ENCODE results near the gene RAB3B.
"Not testable (repeated sequence)": the region's sequence is repeated elsewhere in the genome, so short reads cannot be mapped to it uniquely, and the experiment has no call there.

RAB3B gene

GRCh38 chr1:52007215-52008002 is 16.9 kb upstream of the RAB3B start:
- no peak for TF ChIP-seq CTCF (IDR thresholded peaks at IDR 0.05; ENCODE audit: low read depth, low read length, missing control alignments)
- DNase-seq (ENCODE audit: low read depth) = no peak
- H3K4me3 ChIP-seq (ENCODE audit: low read depth, low read length) = no peak overlapping the region
- in situ Hi-C loops (cut with HindIII; ENCODE audit: low sequenced_read_pairs) = no loop called here

DNA sequence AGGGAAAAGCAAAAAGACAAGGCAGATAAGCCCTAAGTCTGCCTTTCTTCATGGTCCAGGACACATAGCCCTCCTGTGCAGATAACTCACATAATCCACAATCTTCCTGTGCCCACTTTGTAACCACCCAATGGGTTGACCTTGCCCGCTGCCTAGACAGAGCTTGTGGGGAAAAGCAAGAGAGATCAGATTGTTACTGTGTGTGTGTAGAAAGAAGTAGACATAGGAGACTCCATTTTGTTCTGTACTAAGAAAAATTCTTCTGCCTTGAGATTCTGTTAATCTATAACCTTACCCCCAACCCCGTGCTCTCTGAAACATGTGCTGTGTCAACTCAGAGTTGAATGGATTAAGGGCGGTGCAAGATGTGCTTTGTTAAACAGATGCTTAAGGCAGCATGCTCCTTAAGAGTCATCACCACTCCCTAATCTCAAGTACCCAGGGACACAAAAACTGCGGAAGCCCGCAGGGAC is 15.6 kb upstream of the RAB3B start:
- in situ Hi-C loops (cut with HindIII; ENCODE audit: low sequenced_read_pairs); H3K4me3 ChIP-seq (ENCODE audit: low read depth, low read length): not testable (repeated sequence)

DNA sequence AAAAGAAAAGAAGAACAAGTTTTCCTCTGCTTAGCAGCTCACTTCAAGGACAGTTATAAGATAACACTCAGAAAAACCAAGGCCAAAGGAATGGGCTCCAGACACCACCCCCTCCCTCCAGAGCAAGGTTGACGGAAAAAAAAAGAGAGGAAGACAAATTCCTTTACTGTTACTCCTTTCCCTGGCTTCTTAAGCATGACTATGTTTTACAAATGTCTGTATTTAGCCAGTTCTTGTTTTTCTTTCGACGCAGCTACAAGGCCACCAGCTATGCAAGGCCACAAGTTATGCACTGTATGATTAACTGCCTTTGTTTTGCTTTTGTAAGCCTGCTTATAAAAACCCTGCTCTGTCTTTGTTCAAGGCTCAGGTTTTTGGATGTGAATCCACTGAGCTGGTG is 15.0 kb upstream of the RAB3B start:
- in situ Hi-C loops (cut with HindIII; ENCODE audit: low sequenced_read_pairs); H3K4me3 ChIP-seq (ENCODE audit: low read depth, low read length): not testable (repeated sequence)
- DNase-seq (ENCODE audit: low read depth) = peak; percentile 65

More for the DNA sequence above, 15.6 kb upstream of the RAB3B start:
- DNase-seq (ENCODE audit: low read depth) = not testable (repeated sequence)

DNA sequence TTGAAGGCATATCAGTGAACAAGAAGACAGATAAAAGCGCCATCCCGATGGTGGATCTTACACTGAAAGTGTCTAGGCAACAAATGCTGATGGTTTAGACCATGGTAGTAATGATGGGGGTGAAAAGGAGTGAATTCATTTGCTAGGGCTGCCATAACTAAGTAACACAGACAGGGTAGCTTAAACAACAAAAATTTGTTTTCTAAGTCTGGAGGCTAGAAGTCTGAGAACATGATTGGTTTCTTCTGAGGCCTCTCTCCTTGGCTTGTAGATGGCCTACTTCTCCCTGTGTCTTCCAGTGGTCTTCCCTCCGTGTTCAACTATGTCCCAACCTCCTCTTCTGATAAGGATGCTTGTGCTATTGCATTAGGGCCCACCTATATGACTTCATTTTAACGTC is 13.4 kb upstream of the RAB3B start:
- DNase-seq (ENCODE audit: low read depth) = no peak
- in situ Hi-C loops (cut with HindIII; ENCODE audit: low sequenced_read_pairs) = no loop called here
- no peak overlapping the region for H3K4me3 ChIP-seq (ENCODE audit: low read depth, low read length)
- TF ChIP-seq CTCF (IDR thresholded peaks at IDR 0.05; ENCODE audit: low read depth, low read length, missing control alignments) = no peak

GRCh38 chr1:52002038-52002917 is 11.8 kb upstream of the RAB3B start:
- peak; percentile 95 for TF ChIP-seq CTCF (IDR thresholded peaks at IDR 0.05; ENCODE audit: low read depth, low read length, missing control alignments)
- in situ Hi-C loops (cut with HindIII; ENCODE audit: low sequenced_read_pairs) = no loop called here
- DNase-seq (ENCODE audit: low read depth) = peak; percentile 90
- H3K4me3 ChIP-seq (ENCODE audit: low read depth, low read length) = no peak overlapping the region

GRCh38 chr1:51998701-51999100 is 8.2 kb upstream of the RAB3B start:
- in situ Hi-C loops (cut with HindIII; ENCODE audit: low sequenced_read_pairs) = no loop called here
- no peak overlapping the region for H3K4me3 ChIP-seq (ENCODE audit: low read depth, low read length)
- DNase-seq (ENCODE audit: low read depth) = no peak
- no peak for TF ChIP-seq CTCF (IDR thresholded peaks at IDR 0.05; ENCODE audit: low read depth, low read length, missing control alignments)

DNA sequence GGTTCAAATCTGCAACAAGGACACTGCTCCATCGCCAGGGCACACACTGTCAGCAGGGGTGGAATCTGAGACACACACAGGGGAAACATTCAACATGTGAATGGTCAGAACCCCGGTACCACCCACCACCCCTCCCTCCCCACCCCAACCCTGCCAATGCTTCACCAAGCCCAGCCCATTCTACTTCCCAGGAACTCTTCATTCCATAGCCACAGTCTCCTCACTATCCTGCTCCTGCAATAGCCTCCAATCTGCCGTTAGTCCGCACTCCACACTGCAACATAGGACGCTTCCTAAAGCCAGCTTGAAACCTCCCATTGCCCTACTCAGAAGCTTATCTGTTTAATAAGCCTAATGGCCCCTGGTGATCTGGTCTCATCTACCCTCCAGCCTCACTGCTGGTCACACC is 7.5 kb upstream of the RAB3B start:
- in situ Hi-C loops (cut with HindIII; ENCODE audit: low sequenced_read_pairs) = no loop called here
- no peak overlapping the region for H3K4me3 ChIP-seq (ENCODE audit: low read depth, low read length)
- no peak for TF ChIP-seq CTCF (IDR thresholded peaks at IDR 0.05; ENCODE audit: low read depth, low read length, missing control alignments)
- no peak for DNase-seq (ENCODE audit: low read depth)
